Measurements from ENCODE around the gene COG7.
"Not testable (repeated sequence)": the region's sequence is repeated elsewhere in the genome, so short reads cannot be mapped to it uniquely, and the experiment has no call there.

The COG7 gene

DNA sequence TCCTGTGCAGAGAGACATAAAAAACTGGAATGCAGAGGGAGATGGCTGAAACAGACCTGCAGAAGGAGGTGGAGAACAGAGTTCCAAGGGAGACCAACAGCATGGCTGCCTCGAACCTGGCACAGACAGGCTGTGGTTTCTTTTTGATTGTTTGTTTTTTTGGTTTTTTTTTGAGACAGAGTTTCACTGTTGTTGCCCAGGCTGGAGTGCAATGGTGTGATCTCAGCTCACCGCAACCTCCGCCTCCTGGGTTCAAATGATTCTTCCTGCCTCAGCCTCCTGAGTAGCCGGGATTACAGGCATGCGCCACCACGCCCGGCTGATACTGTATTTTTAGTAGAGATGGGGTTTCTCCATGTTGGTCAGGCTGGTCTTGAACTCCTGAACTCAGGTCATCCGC is 30.5 kb upstream of the COG7 start:
- H3K4me2 ChIP-seq (ENCODE audit: low read length); H3K9ac ChIP-seq (ENCODE audit: low read length); H4K8ac ChIP-seq (ENCODE audit: low read depth, low read length); H3K9me3 ChIP-seq (ENCODE audit: insufficient read depth, low read depth, low read length); H3K18ac ChIP-seq (ENCODE audit: low read length); H2AFZ ChIP-seq (ENCODE audit: insufficient read depth, low read length, poor library complexity); H3K79me2 ChIP-seq (ENCODE audit: control insufficient read depth, insufficient read depth, low read length, poor library complexity); H2BK5ac ChIP-seq (ENCODE audit: low read depth, low read length, poor library complexity); H3K23ac ChIP-seq (ENCODE audit: low read length); H2AK5ac ChIP-seq (ENCODE audit: low read length); H3K79me1 ChIP-seq (ENCODE audit: low read length); H2BK12ac ChIP-seq (ENCODE audit: low read length); H4K91ac ChIP-seq (ENCODE audit: low read depth, low read length); H3K27ac ChIP-seq (ENCODE audit: low read depth, low read length); H3K14ac ChIP-seq (ENCODE audit: low read length); H3K4ac ChIP-seq (ENCODE audit: low read depth, low read length); H2BK120ac ChIP-seq (ENCODE audit: insufficient read depth, low read length, poor library complexity); H4K12ac ChIP-seq (ENCODE audit: low read depth, low read length); DNase-seq; H3K4me3 ChIP-seq (ENCODE audit: low read depth, low read length); H3K27me3 ChIP-seq (ENCODE audit: insufficient read depth, low read length); H3K4me1 ChIP-seq (ENCODE audit: control insufficient read depth in 1 of 2, insufficient read depth in 2 of 2, low read length in 2 of 2): not testable (repeated sequence)
- H3K36me3 ChIP-seq (ENCODE audit: control insufficient read depth in 1 of 2, insufficient read depth in 2 of 2, low read length in 2 of 2), result peaks cover 67 to 80% of the 10 kb centered on the region in 2 experiments
- no CpG with 5 or more reads among the region's 8 CpGs for WGBS (ENCODE audit: extremely low coverage, insufficient coverage, insufficient read length)

DNA sequence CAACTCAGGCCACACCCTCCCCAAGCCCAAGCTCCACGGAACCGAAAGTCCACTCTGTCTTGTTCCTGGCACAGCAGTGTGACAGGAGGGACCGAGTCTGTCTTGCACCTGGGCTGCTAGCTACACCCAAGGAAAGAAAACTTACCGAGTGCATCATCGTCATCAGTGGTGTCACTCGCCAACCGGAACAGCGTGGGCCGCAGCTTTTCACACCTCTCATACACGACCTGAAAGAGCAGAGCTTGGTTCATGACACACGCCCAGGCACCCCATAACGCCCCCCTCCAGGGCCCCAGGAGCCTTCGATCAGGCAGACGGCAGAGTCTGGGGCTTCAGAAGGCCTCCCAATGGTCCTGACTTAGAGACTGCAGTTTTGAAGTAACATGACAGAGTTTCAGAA is 29.8 kb upstream of the COG7 start:
- Histone ChIP-seq H3K23ac (ENCODE audit: low read length) (no peak overlapping the region), H3K4ac (ENCODE audit: low read depth, low read length) (no peak overlapping the region), H3K27me3 (ENCODE audit: insufficient read depth, low read length) (no peaks in the 10 kb centered on the region), H3K79me1 (ENCODE audit: low read length) (no peaks in the 10 kb centered on the region), H3K27ac (ENCODE audit: low read depth, low read length) (no peak overlapping the region), H2BK12ac (ENCODE audit: low read length) (no peak overlapping the region), H2BK5ac (ENCODE audit: low read depth, low read length, poor library complexity) (no peak overlapping the region), H3K4me2 (ENCODE audit: low read length) (no peak overlapping the region), H4K8ac (ENCODE audit: low read depth, low read length) (no peak overlapping the region), H3K36me3 (ENCODE audit: control insufficient read depth in 1 of 2, insufficient read depth in 2 of 2, low read length in 2 of 2) (peaks cover 65 to 77% of the 10 kb centered on the region in 2 experiments), H3K4me1 (ENCODE audit: control insufficient read depth in 1 of 2, insufficient read depth in 2 of 2, low read length in 2 of 2) (no peaks in the 10 kb centered on the region), H3K4me3 (ENCODE audit: low read depth, low read length) (no peak overlapping the region), H2BK120ac (ENCODE audit: insufficient read depth, low read length, poor library complexity) (no peak overlapping the region), H3K14ac (ENCODE audit: low read length) (no peak overlapping the region), H3K18ac (ENCODE audit: low read length) (no peak overlapping the region), H3K79me2 (ENCODE audit: control insufficient read depth, insufficient read depth, low read length, poor library complexity) (no peaks in the 10 kb centered on the region), H3K9ac (ENCODE audit: low read length) (no peak overlapping the region), H3K9me3 (ENCODE audit: insufficient read depth, low read depth, low read length) (no peaks in the 10 kb centered on the region), H4K12ac (ENCODE audit: low read depth, low read length) (no peak overlapping the region), H2AK5ac (ENCODE audit: low read length) (no peak overlapping the region), H2AFZ (ENCODE audit: insufficient read depth, low read length, poor library complexity) (no peak overlapping the region), H4K91ac (ENCODE audit: low read depth, low read length) (no peak overlapping the region)
- WGBS (ENCODE audit: extremely low coverage, insufficient coverage, insufficient read length), result no CpG with 5 or more reads among the region's 14 CpGs
- no peak for DNase-seq

DNA sequence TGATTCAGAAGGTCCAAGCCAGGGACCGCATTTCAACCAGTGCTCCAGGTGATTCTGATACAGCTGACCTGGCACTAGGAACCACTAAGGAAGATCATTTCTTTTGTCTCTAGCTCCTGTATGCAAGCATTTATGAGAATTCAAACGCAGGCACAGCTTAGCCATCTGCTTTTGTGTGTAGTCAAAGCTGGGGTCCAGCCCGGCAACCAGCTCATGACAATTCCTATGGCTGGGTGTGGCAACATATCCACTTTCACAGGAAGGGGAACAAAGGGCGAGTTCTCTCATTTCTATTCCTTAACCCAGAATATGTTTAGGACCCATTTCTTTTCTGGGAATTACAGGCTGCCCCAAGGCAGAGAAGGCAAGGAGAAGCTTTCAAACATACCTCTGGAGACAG is 27.3 kb upstream of the COG7 start:
- no peak overlapping the region for H2AK5ac ChIP-seq (ENCODE audit: low read length)
- WGBS (ENCODE audit: extremely low coverage, insufficient coverage, insufficient read length), result no CpG with 5 or more reads among the region's 4 CpGs
- no peaks in the 10 kb centered on the region for H3K79me1 ChIP-seq (ENCODE audit: low read length)

DNA sequence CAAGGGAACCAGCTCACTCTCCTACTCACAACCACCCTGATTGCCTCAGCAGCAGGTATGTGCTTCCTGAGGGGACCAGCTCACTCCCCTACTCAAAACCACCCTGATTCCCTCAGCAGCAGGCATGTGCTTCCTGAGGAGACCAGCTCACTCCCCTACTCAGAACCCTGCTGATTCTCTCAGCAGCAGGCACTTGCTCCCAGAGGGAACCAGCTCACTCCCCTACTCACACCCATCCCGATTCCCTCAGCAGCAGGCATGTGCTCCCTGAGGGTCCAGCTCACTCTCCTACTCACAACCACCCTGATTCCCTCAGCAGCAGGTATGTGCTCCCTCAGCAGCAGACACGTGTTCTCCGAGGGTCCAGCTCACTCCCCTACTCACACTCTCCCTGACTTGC is 26.1 kb upstream of the COG7 start:
- no peaks in the 10 kb centered on the region for H3K9me3 ChIP-seq (ENCODE audit: insufficient read depth, low read depth, low read length)
- H4K12ac ChIP-seq (ENCODE audit: low read depth, low read length), result no peak overlapping the region
- no peak overlapping the region for H3K27ac ChIP-seq (ENCODE audit: low read depth, low read length)
- H2BK12ac ChIP-seq (ENCODE audit: low read length), result no peak overlapping the region
- no peak overlapping the region for H3K4me2 ChIP-seq (ENCODE audit: low read length)
- no peak overlapping the region for H3K4ac ChIP-seq (ENCODE audit: low read depth, low read length)
- no peak overlapping the region for H2AK5ac ChIP-seq (ENCODE audit: low read length)
- no peak overlapping the region for H3K9ac ChIP-seq (ENCODE audit: low read length)
- no peak overlapping the region for H4K8ac ChIP-seq (ENCODE audit: low read depth, low read length)
- DNase-seq, result no peak
- no peak overlapping the region for H2AFZ ChIP-seq (ENCODE audit: insufficient read depth, low read length, poor library complexity)
- no peaks in the 10 kb centered on the region for H3K4me1 ChIP-seq (ENCODE audit: control insufficient read depth in 1 of 2, insufficient read depth in 2 of 2, low read length in 2 of 2)
- no peaks in the 10 kb centered on the region for H3K79me1 ChIP-seq (ENCODE audit: low read length)
- no peak overlapping the region for H4K91ac ChIP-seq (ENCODE audit: low read depth, low read length)
- H3K4me3 ChIP-seq (ENCODE audit: low read depth, low read length), result no peak overlapping the region
- H3K14ac ChIP-seq (ENCODE audit: low read length), result no peak overlapping the region
- WGBS (ENCODE audit: extremely low coverage, insufficient coverage, insufficient read length), result no CpG with 5 or more reads among the region's 3 CpGs
- H3K27me3 ChIP-seq (ENCODE audit: insufficient read depth, low read length), result no peaks in the 10 kb centered on the region
- no peak overlapping the region for H2BK120ac ChIP-seq (ENCODE audit: insufficient read depth, low read length, poor library complexity)
- no peaks in the 10 kb centered on the region for H3K79me2 ChIP-seq (ENCODE audit: control insufficient read depth, insufficient read depth, low read length, poor library complexity)
- no peak overlapping the region for H3K18ac ChIP-seq (ENCODE audit: low read length)
- peaks cover 45 to 71% of the 10 kb centered on the region in 2 experiments for H3K36me3 ChIP-seq (ENCODE audit: control insufficient read depth in 1 of 2, insufficient read depth in 2 of 2, low read length in 2 of 2)
- no peak overlapping the region for H2BK5ac ChIP-seq (ENCODE audit: low read depth, low read length, poor library complexity)
- no peak overlapping the region for H3K23ac ChIP-seq (ENCODE audit: low read length)

More for the DNA sequence above, 27.3 kb upstream of the COG7 start:
- Histone ChIP-seq H2BK12ac (ENCODE audit: low read length) (no peak overlapping the region), H2BK5ac (ENCODE audit: low read depth, low read length, poor library complexity) (no peak overlapping the region), H3K4ac (ENCODE audit: low read depth, low read length) (no peak overlapping the region), H3K4me3 (ENCODE audit: low read depth, low read length) (no peak overlapping the region), H2AFZ (ENCODE audit: insufficient read depth, low read length, poor library complexity) (no peak overlapping the region), H3K9ac (ENCODE audit: low read length) (no peak overlapping the region), H2BK120ac (ENCODE audit: insufficient read depth, low read length, poor library complexity) (no peak overlapping the region), H3K18ac (ENCODE audit: low read length) (no peak overlapping the region), H3K27ac (ENCODE audit: low read depth, low read length) (no peak overlapping the region), H4K8ac (ENCODE audit: low read depth, low read length) (no peak overlapping the region), H3K14ac (ENCODE audit: low read length) (no peak overlapping the region), H4K12ac (ENCODE audit: low read depth, low read length) (no peak overlapping the region), H3K9me3 (ENCODE audit: insufficient read depth, low read depth, low read length) (no peaks in the 10 kb centered on the region), H3K4me2 (ENCODE audit: low read length) (no peak overlapping the region), H3K4me1 (ENCODE audit: control insufficient read depth in 1 of 2, insufficient read depth in 2 of 2, low read length in 2 of 2) (no peaks in the 10 kb centered on the region), H3K79me2 (ENCODE audit: control insufficient read depth, insufficient read depth, low read length, poor library complexity) (no peaks in the 10 kb centered on the region), H3K23ac (ENCODE audit: low read length) (no peak overlapping the region), H3K36me3 (ENCODE audit: control insufficient read depth in 1 of 2, insufficient read depth in 2 of 2, low read length in 2 of 2) (peaks cover 47 to 69% of the 10 kb centered on the region in 2 experiments), H4K91ac (ENCODE audit: low read depth, low read length) (no peak overlapping the region), H3K27me3 (ENCODE audit: insufficient read depth, low read length) (no peaks in the 10 kb centered on the region)
- no peak for DNase-seq
